SHP77 treated with DMSO at 0.1 percent for 48 hours (cell line): ENCODE data around the gene PAX8.

Experiments
- DNase-seq: peaks from one replicate; lab custom pipeline; 2025; lab: John Stamatoyannopoulos, UW

PAX8 gene

DNA sequence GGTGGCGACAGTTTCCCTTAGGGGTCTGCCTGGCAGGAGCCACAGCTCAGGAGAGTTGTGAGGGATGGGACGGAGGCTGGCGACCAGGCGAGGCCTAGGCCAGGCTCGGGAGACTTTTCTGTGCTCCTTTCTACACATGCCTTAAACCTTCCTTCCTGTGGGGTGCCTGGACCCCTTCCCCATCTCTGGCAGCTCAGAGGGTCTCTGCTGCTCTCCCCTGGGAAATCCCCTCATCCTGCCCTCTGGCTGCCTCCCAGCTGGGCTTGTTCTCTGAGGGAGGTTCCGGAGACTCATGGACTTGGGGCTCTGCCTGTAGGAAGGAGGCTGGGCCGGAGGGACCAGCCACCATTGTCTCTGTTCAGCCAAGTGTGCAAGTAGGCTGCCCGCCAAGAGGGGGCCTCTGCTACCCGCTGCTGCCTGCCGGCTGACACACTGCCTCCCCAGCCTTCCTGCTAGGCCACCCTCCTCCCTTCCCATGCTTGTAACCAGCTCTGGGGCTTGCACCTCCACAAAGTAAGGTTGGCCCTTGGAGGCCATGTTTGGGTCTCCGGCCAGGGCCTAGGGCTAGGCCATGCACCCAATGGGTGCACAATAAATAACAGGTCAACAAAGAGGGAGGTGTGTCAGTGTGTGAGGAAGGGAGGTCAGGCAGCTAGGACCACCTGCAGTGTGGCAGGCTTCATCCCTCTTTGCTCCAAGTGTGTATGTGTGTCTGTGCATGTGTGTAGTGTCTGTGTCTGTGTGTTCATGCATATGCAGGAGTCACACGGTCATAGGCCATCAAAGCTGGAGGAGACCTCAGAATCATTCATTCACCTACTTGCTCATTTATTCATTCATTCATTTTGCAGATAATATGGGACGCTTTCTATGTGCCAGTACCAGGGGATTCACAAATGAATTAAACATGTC is 76.2 kb downstream of the PAX8 start:
- no peak for DNase-seq

DNA sequence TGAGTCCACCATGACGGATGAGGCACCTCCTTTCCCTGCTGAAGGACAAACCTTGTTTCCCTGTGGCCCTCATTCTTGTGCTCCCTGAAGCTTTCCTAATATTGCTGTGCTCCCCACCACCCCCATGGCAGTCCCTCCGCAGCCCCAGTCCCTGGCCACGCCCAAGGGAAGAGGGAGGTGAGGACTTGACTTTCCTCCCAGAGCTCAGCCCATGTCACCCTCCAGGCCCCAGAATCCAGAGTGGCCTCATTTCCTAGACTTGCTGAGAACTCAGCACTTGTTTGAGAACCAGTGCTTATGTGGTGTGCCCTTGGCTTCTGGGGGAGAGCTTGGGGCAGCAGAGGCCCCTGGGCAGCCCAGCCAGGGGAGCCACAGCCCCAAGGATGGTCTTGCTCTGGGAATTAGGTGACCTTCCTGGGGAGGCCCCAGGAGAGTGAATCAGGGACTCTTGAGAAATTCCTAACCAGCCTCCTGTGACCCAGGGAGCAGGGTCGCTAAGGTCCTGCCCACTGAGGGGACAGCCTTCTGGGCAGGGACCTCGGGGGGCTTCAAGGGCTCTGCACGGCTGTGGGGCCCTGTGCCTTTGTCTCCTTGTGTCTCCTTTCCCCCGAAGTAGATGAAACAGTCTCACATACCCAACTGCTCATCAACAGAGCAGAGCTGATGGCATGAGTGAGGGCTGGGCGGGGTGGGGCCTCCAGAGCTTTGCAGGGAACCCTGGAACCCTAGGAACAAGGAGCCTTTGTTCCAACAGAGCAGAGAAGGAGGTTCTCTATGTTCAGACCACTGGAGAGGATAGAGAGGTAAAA is 77.0 kb downstream of the PAX8 start:
- no peak for DNase-seq

- no peak for DNase-seq
These were observed 77.8 kb downstream of the PAX8 start for GRCh38 chr2:113200736-113201490.

DNA sequence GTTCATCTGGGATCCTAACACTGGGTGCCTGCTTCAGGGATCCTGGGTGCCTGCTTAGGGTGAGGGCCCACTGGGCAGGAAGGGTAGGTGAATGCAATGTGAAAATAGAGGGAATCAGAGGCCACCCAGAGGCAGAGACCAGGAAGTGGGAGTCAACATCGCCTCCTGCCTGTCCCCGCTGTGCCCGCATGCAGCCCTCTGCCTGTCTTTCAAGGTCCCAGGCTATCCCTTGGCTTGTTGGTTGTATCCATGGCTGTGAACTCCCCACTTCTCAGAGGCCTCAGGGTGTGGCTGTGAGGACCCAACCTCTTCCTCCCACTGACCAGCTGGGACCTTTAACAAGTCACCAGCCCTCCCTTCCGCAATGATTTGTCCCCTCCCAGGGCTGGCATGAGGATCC is 78.5 kb downstream of the PAX8 start:
- no peak for DNase-seq

GRCh38 chr2:113198790-113199612 is 79.7 kb downstream of the PAX8 start:
- DNase-seq: peak; percentile 6

GRCh38 chr2:113198048-113198789 is 80.5 kb downstream of the PAX8 start:
- no peak for DNase-seq

- DNase-seq: no peak
These were observed 81.2 kb downstream of the PAX8 start for GRCh38 chr2:113197347-113198047.

DNA sequence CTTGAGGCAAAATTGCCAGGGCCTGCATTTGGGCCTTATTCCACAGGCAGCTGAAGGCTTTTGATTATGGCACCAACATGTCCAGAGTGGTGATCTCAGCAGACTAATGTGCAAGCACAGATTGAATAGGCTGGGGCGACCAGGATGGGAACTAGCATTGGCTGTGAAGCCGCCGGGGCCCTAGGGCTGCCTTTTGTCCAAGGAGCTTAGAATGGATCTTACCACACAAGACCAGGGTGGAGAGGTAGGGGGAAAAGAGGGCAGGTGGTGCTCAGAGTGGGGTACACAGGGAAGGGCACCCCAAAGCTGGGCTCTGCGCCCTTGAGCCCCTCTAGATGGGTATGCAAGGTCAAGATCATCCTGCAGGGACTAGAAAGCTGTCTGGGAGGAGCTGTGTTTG is 81.9 kb downstream of the PAX8 start:
- no peak for DNase-seq

DNA sequence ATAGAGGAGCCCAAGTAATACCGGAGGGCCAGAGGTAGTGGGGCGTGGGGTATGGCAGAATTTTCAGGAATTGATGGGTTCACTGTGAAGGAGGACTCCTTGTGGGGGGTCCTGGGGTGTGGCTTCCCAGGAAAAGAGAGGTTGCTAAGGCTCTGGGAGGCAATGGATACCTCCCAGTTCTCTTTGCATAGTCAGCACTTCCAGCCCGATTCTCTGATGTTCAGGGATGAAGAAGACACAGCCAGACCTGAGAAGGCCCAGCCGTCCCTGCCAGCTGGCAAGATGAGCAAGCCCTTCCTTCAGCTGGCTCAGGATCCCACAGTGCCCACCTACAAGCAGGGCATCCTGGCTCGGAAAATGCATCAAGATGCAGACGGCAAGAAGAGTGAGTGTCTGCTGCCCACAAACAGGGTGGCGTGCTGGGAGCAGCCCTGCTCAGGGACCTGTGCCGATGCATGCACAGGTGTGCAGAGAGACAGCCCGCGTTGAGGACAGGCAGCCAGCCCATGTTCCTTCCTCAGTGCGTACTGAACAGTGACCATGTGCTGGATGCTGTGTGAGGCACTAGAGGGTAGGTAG is 82.7 kb downstream of the PAX8 start:
- DNase-seq: no peak

DNA sequence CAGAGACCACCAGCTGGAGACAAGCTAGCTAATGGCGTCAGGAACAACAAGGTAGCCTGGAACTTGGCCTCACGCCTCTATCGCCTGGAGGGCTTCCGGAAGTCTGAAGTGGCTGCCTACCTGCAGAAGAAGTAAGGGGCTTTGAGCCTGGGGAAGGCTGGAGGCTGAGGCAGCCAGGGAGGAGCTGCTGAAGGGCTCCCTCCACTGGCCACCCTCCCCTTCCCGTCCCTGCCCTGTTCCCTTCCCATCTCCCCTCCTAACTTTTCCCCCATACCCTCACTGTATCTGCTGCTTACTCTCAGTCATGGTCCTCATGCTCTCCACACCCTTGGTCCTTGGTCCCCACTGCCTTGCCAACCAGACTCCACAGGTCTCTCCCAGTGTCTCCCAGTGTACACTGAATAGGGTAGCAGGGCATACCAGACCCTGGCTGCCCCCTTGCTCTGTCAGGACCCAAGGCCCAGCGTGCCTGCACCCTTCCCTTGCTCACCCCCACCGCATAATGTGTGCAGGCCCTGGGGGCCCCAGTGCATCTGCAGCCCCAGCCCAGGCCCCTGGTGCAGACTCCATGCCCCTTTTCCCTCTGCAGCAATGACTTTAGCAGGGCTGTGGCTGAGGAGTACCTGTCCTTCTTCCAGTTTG is 86.1 kb downstream of the PAX8 start:
- no peak for DNase-seq

DNA sequence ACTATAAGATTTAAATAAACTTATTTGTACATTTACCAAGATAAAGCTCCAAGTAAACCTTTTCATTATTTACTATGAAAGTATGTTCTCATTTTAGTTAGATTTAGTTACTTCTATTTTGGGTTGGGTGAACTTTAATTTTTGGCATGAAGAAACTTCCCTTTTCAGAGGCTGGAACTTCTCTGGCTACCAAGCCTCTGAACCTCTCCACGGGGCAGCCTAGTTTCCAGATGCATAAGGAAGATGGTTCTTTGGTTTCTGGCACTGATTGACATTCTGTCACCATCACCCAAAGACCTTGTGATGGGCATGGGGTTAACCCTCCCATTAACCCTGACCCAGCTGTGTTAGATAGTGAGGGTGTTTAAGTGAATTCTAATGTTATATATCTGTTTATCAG is 87.8 kb downstream of the PAX8 start:
- no peak for DNase-seq

- no peak for DNase-seq
These were observed 91.0 kb downstream of the PAX8 start for GRCh38 chr2:113187771-113188170.

- no peak for DNase-seq
These were observed 92.3 kb downstream of the PAX8 start for GRCh38 chr2:113186433-113186796.

DNA sequence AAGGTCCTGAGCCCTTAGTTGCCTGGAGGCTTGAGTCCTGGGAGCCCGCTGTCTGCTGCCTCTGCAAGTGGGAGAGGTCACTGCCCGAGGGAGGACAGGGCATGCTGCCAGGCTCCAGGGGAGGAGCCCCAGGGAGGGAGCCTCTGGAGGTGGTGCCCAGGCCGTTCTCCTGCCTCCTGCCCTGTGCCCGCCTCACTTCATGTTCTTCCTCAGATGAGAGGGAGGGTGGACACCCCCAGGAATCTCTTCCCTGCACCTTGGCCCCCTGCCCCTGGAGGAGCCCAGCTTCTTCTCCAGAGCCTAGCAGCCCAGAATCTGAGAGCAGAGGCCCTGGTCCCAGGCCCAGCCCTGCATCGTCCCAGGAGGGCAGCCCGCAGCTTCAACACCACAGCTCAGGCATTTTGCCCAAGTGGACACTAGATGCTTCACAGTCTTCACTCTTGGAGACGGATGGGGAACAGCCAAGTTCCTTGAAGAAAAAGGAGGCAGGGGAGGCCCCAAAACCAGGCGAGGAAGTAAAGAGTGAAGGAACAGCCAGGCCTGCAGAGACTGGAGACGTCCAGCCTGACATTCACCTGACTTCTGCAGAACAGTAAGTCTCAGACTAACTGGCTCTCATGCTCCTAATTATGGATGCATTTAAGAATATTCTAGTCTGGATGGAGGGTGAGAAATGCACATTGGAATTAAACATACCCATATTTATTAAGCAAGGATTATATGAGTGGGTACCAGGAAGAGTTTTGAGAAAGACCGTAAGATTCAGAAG is 92.9 kb downstream of the PAX8 start:
- DNase-seq: no peak

- DNase-seq: no peak
These were observed 94.0 kb downstream of the PAX8 start for GRCh38 chr2:113184531-113185230.

DNA sequence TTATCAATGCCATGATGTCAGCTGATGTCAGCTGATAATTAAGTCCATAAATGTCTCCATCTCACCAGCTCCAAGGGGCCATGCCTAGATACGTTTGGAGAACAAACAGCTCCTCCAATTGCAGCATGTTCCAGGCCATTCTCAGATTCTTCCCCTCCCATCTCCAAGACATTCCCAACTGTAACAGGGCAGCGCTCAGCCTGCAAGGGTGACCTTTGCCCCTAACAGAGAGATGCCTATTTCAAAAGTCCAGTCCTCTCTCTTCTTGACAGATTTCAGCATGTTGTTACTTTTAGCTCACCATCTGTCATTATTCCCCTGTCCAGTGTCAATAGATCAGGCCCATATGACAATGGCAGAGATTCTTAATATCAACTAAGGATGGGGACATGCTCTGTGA is 95.0 kb downstream of the PAX8 start:
- no peak for DNase-seq

DNA sequence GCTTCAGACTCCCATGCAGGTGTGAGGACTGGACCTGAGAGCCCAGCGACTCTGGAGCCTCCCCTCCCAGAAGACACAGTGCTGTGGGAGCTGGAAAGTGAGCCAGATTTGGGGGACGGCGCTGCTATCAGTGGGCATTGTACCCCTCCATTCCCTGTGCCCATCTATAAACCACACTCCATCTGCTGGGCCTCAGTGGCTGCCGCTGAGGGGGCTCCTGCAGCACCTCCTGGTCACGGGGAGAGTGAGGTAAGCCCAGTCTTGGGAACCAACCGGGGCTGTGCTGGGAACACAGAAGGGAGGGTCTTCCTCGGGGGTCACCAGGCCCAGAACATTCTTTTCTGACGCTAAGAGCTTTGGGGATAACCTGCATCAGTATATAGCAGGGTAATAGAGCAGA is 95.5 kb downstream of the PAX8 start:
- no peak for DNase-seq
